Peyer's patch (tissue), 4 donors: ENCODE results near the gene TNP2. TPM values are rescaled to one million over a fixed set of nuclear protein-coding genes. Genes with fewer than 3 reads are reported as not detected.

Experiments
- DNase-seq, 3 donors: peaks; one replicate each; pipeline ENCODE4 v3.0.0-alpha.2; 2017 to 2019
- H3K27ac ChIP-seq, 4 donors: fragments of 200-600 bp; sonication (generic); one replicate each; pipeline ENCODE4 v1.5.1; 2016 to 2019
- H3K27me3 ChIP-seq, 2 donors: fragments of 200-600 bp; sonication (generic); one replicate each; pipeline ENCODE4 v1.5.1; 2019
- H3K36me3 ChIP-seq, 3 donors: fragments of 200-600 bp; sonication (generic); one replicate each; pipeline ENCODE4 v1.5.1; 2016 to 2019
- H3K4me1 ChIP-seq, 4 donors: fragments of 200-600 bp; sonication (generic); one replicate each; pipeline ENCODE4 v1.5.1; 2016 to 2019
- H3K4me3 ChIP-seq, 4 donors: fragments of 200-600 bp; sonication (generic); 1 replicate in 3 of 4; 2 replicates in 1 of 4; pipeline ENCODE4 v1.5.1; 2016 to 2019; ENCODE audit warnings: mild to moderate bottlenecking in 1 of 4
- H3K9me3 ChIP-seq, 4 donors: fragments of 200-600 bp; sonication (generic); one replicate each; pipeline ENCODE4 v1.5.1; 2016 to 2019; ENCODE audit warnings: mild to moderate bottlenecking in 1 of 4
- POLR2A ChIP-seq, 2 donors: fragments of 450-650 bp; IDR thresholded peaks; one replicate each; pipeline ENCODE4 v1.5.1; 2017; ENCODE audit warnings: antibody characterized with exemption in 2 of 2, mild to moderate bottlenecking in 2 of 2, moderate library complexity in 2 of 2
- total RNA-seq, 4 donors: library from RNA; depleted of rRNA; stranded (reverse); fragments of >200 nt; gene quantifications; one replicate each; pipeline ENCODE4 v1.1.0, GENCODE V29; 2016
- TF ChIP-seq, protein P1 (sequence below), 6 experiments: fragments of 450-650 bp in 4 of 6; fragments of 200-600 bp in 2 of 6; sonication (generic) in 1 of 6; IDR thresholded peaks; one replicate each; pipeline ENCODE4 v1.5.1; 2017 to 2019; ENCODE audit warnings: antibody characterized with exemption in 6 of 6, mild to moderate bottlenecking in 3 of 6, moderate library complexity in 1 of 6

The TNP2 gene
- total RNA-seq, 4 donors from 2014 or later, result not detected

DNA sequence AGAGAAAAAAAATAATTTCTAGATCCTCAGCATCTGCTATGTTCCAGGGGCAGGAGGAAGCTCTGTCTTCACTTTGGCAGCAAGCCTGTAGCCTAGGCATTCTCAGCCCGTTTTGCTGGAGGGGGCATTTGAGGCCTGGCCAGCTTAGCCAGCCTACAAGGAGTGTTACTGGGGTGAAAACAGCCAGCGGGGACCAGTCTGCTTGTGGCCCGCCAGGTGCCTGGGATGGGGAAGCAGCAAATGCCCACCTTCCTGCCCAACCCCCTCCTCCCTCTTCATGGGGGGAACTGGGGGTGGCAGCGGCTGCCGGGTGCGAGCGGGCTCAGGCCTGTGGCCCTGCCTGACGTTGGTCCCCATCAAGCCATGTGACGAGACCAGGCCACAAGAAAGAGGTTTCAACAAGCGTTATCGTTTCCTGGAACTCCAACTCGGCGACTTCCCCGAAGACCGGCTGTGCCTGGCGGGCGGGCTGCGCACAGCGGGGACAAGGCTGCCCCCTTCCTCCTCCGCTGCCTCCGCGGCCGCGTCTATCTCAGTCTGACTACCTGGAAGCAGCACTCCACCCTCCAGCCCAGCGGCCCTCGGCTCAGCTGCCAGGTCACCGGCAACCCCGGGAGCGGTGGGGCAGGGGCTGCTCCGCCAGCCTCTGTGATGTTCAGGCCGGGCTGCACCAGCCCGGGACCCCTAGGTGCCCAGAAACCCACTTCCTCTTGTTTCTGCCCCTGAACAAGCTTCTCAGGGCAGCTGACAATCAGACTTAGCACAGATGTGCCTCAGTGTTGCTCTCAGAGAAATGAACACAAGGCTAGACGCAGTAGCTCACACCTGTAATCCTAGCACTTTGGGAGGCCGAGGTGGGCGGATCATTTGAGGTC lies 36.0 kb downstream of the TNP2 start:
- peaks cover 0 to 13% (median 11%) of the 10 kb centered on the region in 4 donors for H3K4me1 ChIP-seq
- no peaks in the 10 kb centered on the region for H3K36me3 ChIP-seq
- no peaks in the 10 kb centered on the region for H3K9me3 ChIP-seq
- TF ChIP-seq, protein P1, sequence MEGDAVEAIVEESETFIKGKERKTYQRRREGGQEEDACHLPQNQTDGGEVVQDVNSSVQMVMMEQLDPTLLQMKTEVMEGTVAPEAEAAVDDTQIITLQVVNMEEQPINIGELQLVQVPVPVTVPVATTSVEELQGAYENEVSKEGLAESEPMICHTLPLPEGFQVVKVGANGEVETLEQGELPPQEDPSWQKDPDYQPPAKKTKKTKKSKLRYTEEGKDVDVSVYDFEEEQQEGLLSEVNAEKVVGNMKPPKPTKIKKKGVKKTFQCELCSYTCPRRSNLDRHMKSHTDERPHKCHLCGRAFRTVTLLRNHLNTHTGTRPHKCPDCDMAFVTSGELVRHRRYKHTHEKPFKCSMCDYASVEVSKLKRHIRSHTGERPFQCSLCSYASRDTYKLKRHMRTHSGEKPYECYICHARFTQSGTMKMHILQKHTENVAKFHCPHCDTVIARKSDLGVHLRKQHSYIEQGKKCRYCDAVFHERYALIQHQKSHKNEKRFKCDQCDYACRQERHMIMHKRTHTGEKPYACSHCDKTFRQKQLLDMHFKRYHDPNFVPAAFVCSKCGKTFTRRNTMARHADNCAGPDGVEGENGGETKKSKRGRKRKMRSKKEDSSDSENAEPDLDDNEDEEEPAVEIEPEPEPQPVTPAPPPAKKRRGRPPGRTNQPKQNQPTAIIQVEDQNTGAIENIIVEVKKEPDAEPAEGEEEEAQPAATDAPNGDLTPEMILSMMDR (IDR thresholded peaks at IDR 0.05), result no peak
- TF ChIP-seq POLR2A (IDR thresholded peaks at IDR 0.05), result peak in 1 of 2 donors; percentile 31
- DNase-seq, result peak; percentile 68 to 93 (median 91)
- peak overlapping the region; percentile 75 to 85 (median 80) for H3K27ac ChIP-seq
- H3K27me3 ChIP-seq, result no peaks in the 10 kb centered on the region
- peak overlapping the region in 2 of 4 donors; percentile 25 to 34 for H3K4me3 ChIP-seq

- Histone ChIP-seq H3K9me3 (no peaks in the 10 kb centered on the region), H3K27ac (peak overlapping the region; percentile 75 to 85 (median 80)), H3K36me3 (no peaks in the 10 kb centered on the region), H3K4me3 (no peak overlapping the region), H3K27me3 (no peaks in the 10 kb centered on the region), H3K4me1 (peaks cover 0 to 13% (median 11%) of the 10 kb centered on the region in 4 donors)
- no peak for TF ChIP-seq POLR2A (IDR thresholded peaks at IDR 0.05)
- TF ChIP-seq, protein P1 (IDR thresholded peaks at IDR 0.05), result no peak
- no peak for DNase-seq
Measured at GRCh38 chr16:11232302-11232851, 36.7 kb downstream of the TNP2 start.

DNA sequence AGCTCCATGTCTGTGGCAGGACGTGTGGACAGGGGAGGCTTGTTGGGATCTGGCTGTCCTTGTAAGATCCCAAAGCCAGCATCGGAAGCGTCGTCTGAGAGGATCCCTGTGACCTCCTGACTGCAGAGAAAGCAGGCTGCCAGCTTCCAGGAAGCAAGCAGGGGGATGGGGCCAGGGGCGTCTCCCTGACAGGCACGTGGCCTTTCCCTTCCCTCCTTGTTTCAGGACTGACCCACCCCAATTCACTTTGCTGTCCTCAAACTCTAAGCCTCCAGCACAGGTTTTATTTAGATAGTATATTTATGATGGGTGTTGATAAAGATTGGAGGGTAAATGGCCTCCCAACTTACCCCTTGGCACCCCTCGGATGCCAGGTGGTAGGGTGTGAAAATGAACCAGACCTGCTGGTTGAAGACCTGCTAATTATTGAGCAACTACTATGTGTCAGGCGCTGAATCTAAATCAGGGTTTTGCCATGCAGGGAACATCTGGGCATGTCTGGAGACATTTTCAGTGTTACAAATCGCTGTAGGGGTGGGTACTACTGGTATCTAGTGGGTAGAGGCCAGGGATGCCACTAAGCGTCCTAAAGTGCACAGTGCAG lies 37.7 kb downstream of the TNP2 start:
- peak overlapping the region in 1 of 4 donors; percentile 49 for H3K27ac ChIP-seq
- DNase-seq, result no peak
- H3K27me3 ChIP-seq, result no peaks in the 10 kb centered on the region
- H3K9me3 ChIP-seq, result no peaks in the 10 kb centered on the region
- no peaks in the 10 kb centered on the region for H3K36me3 ChIP-seq
- TF ChIP-seq, protein P1 (IDR thresholded peaks at IDR 0.05), result no peak
- TF ChIP-seq POLR2A (IDR thresholded peaks at IDR 0.05), result no peak
- H3K4me1 ChIP-seq, result peaks cover 0 to 13% (median 11%) of the 10 kb centered on the region in 4 donors
- H3K4me3 ChIP-seq, result no peak overlapping the region

DNA sequence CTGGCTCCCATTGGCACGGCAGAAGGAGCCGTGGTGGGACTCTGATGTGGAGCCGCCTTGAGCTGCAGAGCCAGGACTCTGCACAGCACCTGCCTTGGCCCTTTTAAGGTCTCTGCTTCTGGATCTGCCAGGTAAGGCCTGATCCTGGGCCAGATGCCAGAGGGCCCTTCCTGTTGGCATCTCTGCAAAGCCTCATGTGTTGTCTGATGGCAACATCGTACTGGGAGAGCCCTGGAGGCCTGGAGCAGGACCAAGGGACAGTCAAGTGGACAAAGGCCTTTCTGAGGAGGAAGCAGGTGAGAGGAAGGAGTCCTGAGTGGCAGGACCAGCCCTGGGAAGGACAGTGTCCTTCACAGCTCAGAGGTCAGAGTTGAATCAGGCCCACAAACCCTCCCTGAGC lies 39.2 kb downstream of the TNP2 start:
- DNase-seq, result no peak
- Histone ChIP-seq H3K36me3 (no peaks in the 10 kb centered on the region), H3K27me3 (no peaks in the 10 kb centered on the region), H3K9me3 (no peaks in the 10 kb centered on the region), H3K27ac (peak overlapping the region in 1 of 4 donors; percentile 25), H3K4me3 (no peak overlapping the region), H3K4me1 (peaks cover 0 to 25% (median 7%) of the 10 kb centered on the region in 4 donors)
- TF ChIP-seq, protein P1 (IDR thresholded peaks at IDR 0.05), result no peak
- no peak for TF ChIP-seq POLR2A (IDR thresholded peaks at IDR 0.05)

GRCh38 chr16:11229432-11229831 lies 39.7 kb downstream of the TNP2 start:
- TF ChIP-seq POLR2A (IDR thresholded peaks at IDR 0.05), result no peak
- TF ChIP-seq, protein P1 (IDR thresholded peaks at IDR 0.05), result no peak
- DNase-seq, result no peak
- H3K27me3 ChIP-seq, result no peaks in the 10 kb centered on the region
- H3K4me3 ChIP-seq, result no peak overlapping the region
- no peaks in the 10 kb centered on the region for H3K9me3 ChIP-seq
- H3K4me1 ChIP-seq, result peaks cover 0 to 28% (median 8%) of the 10 kb centered on the region in 4 donors
- no peaks in the 10 kb centered on the region for H3K36me3 ChIP-seq
- no peak overlapping the region for H3K27ac ChIP-seq
